Endothelial cell of umbilical vein (primary cell): ENCODE data around the gene BAG3. TPM values are rescaled to one million over a fixed set of nuclear protein-coding genes. Genes with fewer than 3 reads are reported as not detected.
A peak's percentile ranks its signal among the peaks of the same experiment; 100 is the strongest.

ENCODE experiments used
- BruUV-seq: library from RNA; stranded (reverse); fragments of 400-500 nt; replicated peaks from 2 replicates; lab custom pipeline; 2021; lab: Mats Ljungman, UMichigan
- CTCF ChIA-PET: fragments of 300-600, 350-600 bp; sonication (Branson Sonifier 250); formaldehyde crosslinking; loops from one replicate; lab custom pipeline; 2021; ENCODE audit warnings: antibody characterized with exemption, inconsistent platforms; lab: Charles Lee
- POLR2A ChIA-PET: fragments of 300-600, 350-600 bp; sonication (Branson Sonifier 250); formaldehyde crosslinking; loops from one replicate; lab custom pipeline; 2021; ENCODE audit warnings: antibody characterized with exemption, inconsistent platforms; lab: Charles Lee
- DNase-seq: peaks from one replicate; pipeline ENCODE4 v3.0.0-alpha.2; 2011; ENCODE audit warnings: low read depth, low spot score
- FAIRE-seq: peaks from 2 replicates; lab custom pipeline; 2011; peaks lifted over from hg19 to GRCh38; lab: Jason Lieb, UNC
- H2AFZ ChIP-seq: 2 replicates; pipeline ENCODE4 v1.6.0; 2012; ENCODE audit warnings: low read depth, low read length, control low read depth, inconsistent platforms
- H3K27ac ChIP-seq: 2 replicates; pipeline ENCODE4 v1.5.1; 2011; ENCODE audit warnings: low read depth, mild to moderate bottlenecking, control low read depth, low read length, moderate library complexity; ENCODE audit not compliant: insufficient read depth
- H3K27me3 ChIP-seq, 2 experiments: 2 replicates each; pipeline versions ENCODE4 v1.6.0 to v1.6.1; 2011; ENCODE audit warnings: low read length in 2 of 2, mixed read lengths in 1 of 2; ENCODE audit not compliant: control insufficient read depth in 2 of 2, insufficient read depth in 2 of 2
- H3K36me3 ChIP-seq, 2 experiments: 2 replicates in 1 of 2; 3 replicates in 1 of 2; pipeline ENCODE4 v1.5.1; 2011; ENCODE audit warnings: low read length in 2 of 2, mild to moderate bottlenecking in 1 of 2, moderate library complexity in 1 of 2; ENCODE audit not compliant: control insufficient read depth in 2 of 2, insufficient read depth in 2 of 2; ENCODE audit errors: extremely low read depth in 1 of 2
- H3K4me1 ChIP-seq: 3 replicates; pipeline ENCODE4 v1.5.1; 2011; ENCODE audit warnings: mild to moderate bottlenecking, low read length; ENCODE audit not compliant: control insufficient read depth, insufficient read depth; ENCODE audit errors: extremely low read depth
- H3K4me2 ChIP-seq: 2 replicates; pipeline ENCODE4 v1.6.1; 2011; ENCODE audit warnings: low read length, control low read depth, mixed read lengths; ENCODE audit not compliant: insufficient read depth
- H3K4me3 ChIP-seq, 3 experiments: fragments of 200-600 bp in 1 of 3; sonication (generic), shearing (Covaris generic) in 1 of 3; replicated peaks in 1 of 3; 2 replicates each; pipeline ENCODE4 v1.5.1; 2011 to 2016; ENCODE audit warnings: control low read depth in 3 of 3, low read length in 3 of 3, mild to moderate bottlenecking in 2 of 3, inconsistent platforms in 1 of 3, low read depth in 1 of 3, moderate library complexity in 1 of 3; ENCODE audit not compliant: insufficient read depth in 1 of 3
- H3K79me2 ChIP-seq: 2 replicates; pipeline ENCODE4 v1.6.0; 2012; ENCODE audit warnings: low read length, inconsistent platforms; ENCODE audit not compliant: control insufficient read depth, insufficient read depth
- H3K9ac ChIP-seq: replicated peaks from 2 replicates; pipeline ENCODE3; 2011; ENCODE audit warnings: low read length, control low read depth; ENCODE audit not compliant: insufficient read depth; ENCODE audit errors: extremely low read depth
- H3K9me1 ChIP-seq: replicated peaks from 3 replicates; pipeline ENCODE4 v1.6.0; 2011; ENCODE audit warnings: mild to moderate bottlenecking, low read length; ENCODE audit not compliant: control insufficient read depth, insufficient read depth; ENCODE audit errors: extremely low read depth
- H3K9me3 ChIP-seq: replicated peaks from 2 replicates; pipeline ENCODE4 v1.5.1; 2012; ENCODE audit warnings: low read length, inconsistent platforms; ENCODE audit not compliant: control insufficient read depth, insufficient read depth
- H4K20me1 ChIP-seq: replicated peaks from 2 replicates; pipeline ENCODE3; 2011; ENCODE audit warnings: mild to moderate bottlenecking, low read length; ENCODE audit not compliant: control insufficient read depth, insufficient read depth; ENCODE audit errors: extremely low read depth
- EZH2 ChIP-seq: IDR thresholded peaks from 2 replicates; pipeline ENCODE4 v1.6.1; 2012; ENCODE audit warnings: borderline replicate concordance, low read depth, mild to moderate bottlenecking, moderate library complexity, low read length, inconsistent platforms; ENCODE audit not compliant: severe bottlenecking
- FOS ChIP-seq: IDR thresholded peaks from 2 replicates; pipeline ENCODE4 v1.6.1; 2011; ENCODE audit warnings: mild to moderate bottlenecking, low read length, moderate library complexity, borderline replicate concordance; ENCODE audit not compliant: insufficient read depth
- GATA2 ChIP-seq: IDR thresholded peaks from 2 replicates; pipeline ENCODE4 v1.7.0; 2011; ENCODE audit warnings: low read depth, mild to moderate bottlenecking, moderate library complexity, mixed read lengths, low read length; ENCODE audit not compliant: insufficient read length, insufficient read depth
- JUN ChIP-seq: IDR thresholded peaks from 2 replicates; pipeline ENCODE4 v1.6.1; 2011; ENCODE audit warnings: borderline replicate concordance, low read depth; ENCODE audit not compliant: insufficient read length, insufficient read depth
- MYC ChIP-seq: IDR thresholded peaks from one replicate; pipeline ENCODE4 v1.6.1; 2011; ENCODE audit warnings: mild to moderate bottlenecking, low read depth, low read length
- POLR2A ChIP-seq: IDR thresholded peaks from 2 replicates; pipeline ENCODE4 v1.6.1; 2012; ENCODE audit warnings: low read depth, mild to moderate bottlenecking, control low read depth, low read length
- POLR2AphosphoS5 ChIP-seq: IDR thresholded peaks from 2 replicates; pipeline ENCODE4 v1.6.1; 2012; ENCODE audit warnings: low read depth, mild to moderate bottlenecking, control low read depth, low read length, moderate library complexity; ENCODE audit not compliant: insufficient read depth
- dilution Hi-C: fragments of 300-500 bp; cut with MboI; formaldehyde crosslinking; loops from one replicate; pipeline ENCODE4 v1.15.0; 2019; ENCODE audit warnings: low sequenced_read_pairs; ENCODE audit not compliant: extremely low pct_ligation_motif_present
- intact Hi-C: fragments of 100-400 bp; cut with micrococcal nuclease; formaldehyde crosslinking; loops from one replicate; pipeline ENCODE4 v1.10.0; 2022
- polyA plus RNA-seq, 4 experiments: library from polyadenylated mRNA; depleted of rRNA in 3 of 4; stranded (reverse) in 3 of 4; unstranded in 1 of 4; fragments of >200 nt; gene quantifications; 2 replicates each; pipeline versions ENCODE4 v1.2.1 to v1.2.3, GENCODE V29; 2011 to 2012; ENCODE audit warnings: missing spikeins in 1 of 4
- total RNA-seq: library from RNA; stranded (reverse); gene quantifications from 2 replicates; pipeline ENCODE4 v1.2.3, GENCODE V29; 2021
- TF ChIP-seq, protein P1 (sequence below), 2 donors: IDR thresholded peaks; 1 replicate in 1 of 2; 2 replicates in 1 of 2; pipeline ENCODE4 v1.5.1; 2011; ENCODE audit warnings: low read length in 2 of 2, mild to moderate bottlenecking in 2 of 2, moderate library complexity in 2 of 2, control low read depth in 1 of 2, inconsistent platforms in 1 of 2, low read depth in 1 of 2; ENCODE audit not compliant: insufficient read depth in 1 of 2; ENCODE audit errors: extremely low read depth in 1 of 2
- TF ChIP-seq, protein P2 (sequence below): IDR thresholded peaks from 2 replicates; pipeline ENCODE4 v1.6.1; 2011; ENCODE audit not compliant: insufficient read depth, insufficient read length

BAG3 gene
- total and polyA plus RNA-seq, 2 donors (not counting 3 experiments of a cell fraction or from before 2014, with no cell fraction given) = 25.2 to 66.7 TPM

DNA sequence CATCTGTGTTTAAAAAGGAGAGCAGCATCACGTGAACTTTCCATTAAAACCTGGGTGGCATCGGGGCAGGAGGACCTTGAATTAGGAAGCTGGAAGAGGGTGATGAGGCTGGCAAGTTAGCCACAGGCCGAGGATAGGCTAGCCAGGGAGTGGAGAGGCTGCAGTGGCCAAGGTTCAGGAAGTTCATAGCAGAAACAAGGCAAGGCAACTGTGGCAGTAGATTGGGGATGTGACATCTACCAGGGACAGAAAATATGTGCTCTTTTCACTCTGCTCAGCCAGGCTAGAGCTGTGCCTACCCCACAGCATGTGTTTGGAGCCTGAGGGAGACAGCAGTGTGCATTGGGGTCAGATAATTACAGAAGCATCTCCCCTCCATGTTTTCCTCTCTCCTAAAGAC lies 72.4 kb downstream of the BAG3 start:
- dilution Hi-C loops = no loop called here
- BruUV-seq = no TSS peak
- H3K4me2 ChIP-seq = no peak overlapping the region
- peaks cover 17% of the 10 kb centered on the region for H3K79me2 ChIP-seq
- CTCF ChIA-PET = interaction anchor here (0.9 to 4.2 kb wide), 4 partner anchors 10 to 37 kb away, joined by 3 to 48 read pairs (median 15); no protein-coding TSS in a partner anchor
- DNase-seq (no peak), FAIRE-seq (no peak)
- no peaks in the 10 kb centered on the region for H3K9me3 ChIP-seq
- no peaks in the 10 kb centered on the region for H3K27me3 ChIP-seq
- H3K27ac ChIP-seq = no peak overlapping the region
- no peak for TF ChIP-seq EZH2
- no peak for TF ChIP-seq MYC
- no peaks in the 10 kb centered on the region for H3K36me3 ChIP-seq
- H3K9ac ChIP-seq = no peak overlapping the region
- intact Hi-C loops = no loop called here
- no peak overlapping the region for H3K4me3 ChIP-seq
- no peaks in the 10 kb centered on the region for H3K9me1 ChIP-seq
- no peak overlapping the region for H2AFZ ChIP-seq
- H4K20me1 ChIP-seq = no peaks in the 10 kb centered on the region
- POLR2A ChIA-PET = no interaction called here
- H3K4me1 ChIP-seq = peaks cover 20% of the 10 kb centered on the region

DNA sequence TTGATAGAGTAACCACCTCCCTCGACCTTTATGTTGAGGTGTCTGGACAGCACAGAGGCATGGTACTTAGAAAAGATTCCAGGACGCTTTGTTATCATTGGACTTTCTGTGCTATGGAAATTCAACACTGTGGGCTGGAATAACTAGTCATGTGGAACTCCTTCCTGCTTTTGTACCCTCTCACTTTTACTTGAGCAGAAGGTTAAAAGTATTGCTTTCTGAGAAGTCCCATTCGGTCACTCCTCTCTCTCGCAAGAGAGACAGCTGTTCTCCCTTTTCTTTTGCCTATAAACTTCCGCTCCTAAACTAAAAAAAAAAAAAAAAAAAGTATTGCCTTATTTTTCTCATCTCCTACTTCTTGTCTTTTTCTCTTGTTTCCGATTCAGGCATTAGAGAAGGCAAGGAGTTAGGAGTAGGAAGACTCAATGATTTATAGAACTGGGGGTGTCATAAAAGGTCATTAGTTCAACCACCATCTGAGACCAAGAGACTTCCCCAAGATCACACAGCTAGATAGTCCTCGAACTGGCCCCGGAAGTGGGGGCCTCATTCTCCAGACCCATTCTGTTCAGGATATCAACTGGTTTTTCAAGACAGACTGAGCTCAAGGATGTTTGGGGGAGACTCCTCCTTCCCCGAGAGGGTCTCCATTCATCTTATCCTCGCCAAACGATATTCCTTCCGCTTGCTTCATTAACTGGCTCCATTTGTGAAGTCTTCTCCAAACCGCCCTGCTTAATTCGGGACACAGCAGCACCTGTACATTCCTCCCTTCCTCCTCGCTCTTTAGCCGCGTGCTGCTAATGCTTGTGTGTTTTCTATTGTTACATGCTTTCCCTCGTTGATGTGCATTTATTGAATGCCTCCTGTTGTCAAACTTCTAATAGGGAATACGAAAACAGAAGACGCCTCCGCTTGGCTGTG lies 73.7 kb downstream of the BAG3 start:
- DNase-seq = peak; percentile 46
- intact Hi-C loops = loop anchor here (1.0 kb wide), 2 partner anchors 39 to 74 kb away; partner anchors contain the start of gene BAG3

More for the DNA sequence above, 73.7 kb downstream of the BAG3 start:
- Histone ChIP-seq H3K79me2 (peaks cover 20% of the 10 kb centered on the region), H3K9me3 (no peaks in the 10 kb centered on the region), H3K9ac (peak overlapping the region; percentile 73), H4K20me1 (no peaks in the 10 kb centered on the region), H3K4me2 (peak overlapping the region; percentile 70), H3K36me3 (no peaks in the 10 kb centered on the region), H3K4me3 (peak overlapping the region in 2 of 3 experiments; percentile 37 to 56), H3K27me3 (no peaks in the 10 kb centered on the region), H3K4me1 (peaks cover 20% of the 10 kb centered on the region), H2AFZ (peak overlapping the region; percentile 83), H3K9me1 (no peaks in the 10 kb centered on the region), H3K27ac (peak overlapping the region; percentile 80)
- TF ChIP-seq POLR2A = no peak
- no peak for TF ChIP-seq FOS
- TF ChIP-seq, protein P1, sequence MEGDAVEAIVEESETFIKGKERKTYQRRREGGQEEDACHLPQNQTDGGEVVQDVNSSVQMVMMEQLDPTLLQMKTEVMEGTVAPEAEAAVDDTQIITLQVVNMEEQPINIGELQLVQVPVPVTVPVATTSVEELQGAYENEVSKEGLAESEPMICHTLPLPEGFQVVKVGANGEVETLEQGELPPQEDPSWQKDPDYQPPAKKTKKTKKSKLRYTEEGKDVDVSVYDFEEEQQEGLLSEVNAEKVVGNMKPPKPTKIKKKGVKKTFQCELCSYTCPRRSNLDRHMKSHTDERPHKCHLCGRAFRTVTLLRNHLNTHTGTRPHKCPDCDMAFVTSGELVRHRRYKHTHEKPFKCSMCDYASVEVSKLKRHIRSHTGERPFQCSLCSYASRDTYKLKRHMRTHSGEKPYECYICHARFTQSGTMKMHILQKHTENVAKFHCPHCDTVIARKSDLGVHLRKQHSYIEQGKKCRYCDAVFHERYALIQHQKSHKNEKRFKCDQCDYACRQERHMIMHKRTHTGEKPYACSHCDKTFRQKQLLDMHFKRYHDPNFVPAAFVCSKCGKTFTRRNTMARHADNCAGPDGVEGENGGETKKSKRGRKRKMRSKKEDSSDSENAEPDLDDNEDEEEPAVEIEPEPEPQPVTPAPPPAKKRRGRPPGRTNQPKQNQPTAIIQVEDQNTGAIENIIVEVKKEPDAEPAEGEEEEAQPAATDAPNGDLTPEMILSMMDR (IDR thresholded peaks at IDR 0.05; ENCODE audit: extremely low read depth in 1 of 2, insufficient read depth in 1 of 2, low read depth in 1 of 2, low read length in 2 of 2) = no peak
- TF ChIP-seq POLR2AphosphoS5 = no peak
- TF ChIP-seq JUN = no peak
- TF ChIP-seq, protein P2, sequence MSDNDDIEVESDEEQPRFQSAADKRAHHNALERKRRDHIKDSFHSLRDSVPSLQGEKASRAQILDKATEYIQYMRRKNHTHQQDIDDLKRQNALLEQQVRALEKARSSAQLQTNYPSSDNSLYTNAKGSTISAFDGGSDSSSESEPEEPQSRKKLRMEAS = no peak
- no peak for TF ChIP-seq MYC
- TF ChIP-seq GATA2 = no peak
- dilution Hi-C loops = no loop called here
- CTCF ChIA-PET = interaction anchor here (0.7 to 4.2 kb wide), 22 partner anchors 9 to 148 kb away, joined by 3 to 48 read pairs (median 4); partner anchors contain the start of genes BAG3 and MCMBP
- POLR2A ChIA-PET = interaction anchor here (0.6 to 2.3 kb wide), 5 partner anchors 10 to 128 kb away, joined by 4 to 7 read pairs (median 5); partner anchors contain the start of gene BAG3
- FAIRE-seq = peak; percentile 83
- TSS peak; percentile 89 for BruUV-seq
